H1 (cell line): ENCODE measurements around the gene ZNF575. TPM values are rescaled to one million over a fixed set of nuclear protein-coding genes. Genes with fewer than 3 reads are reported as not detected.

ENCODE experiments used
- CTCF ChIA-PET: fragments of 300-600 bp; sonication (Branson Sonifier 250); formaldehyde crosslinking; loops from one replicate; lab custom pipeline; 2021; ENCODE audit not compliant: partially characterized antibody; lab: Charles Lee
- POLR2A ChIA-PET: fragments of 300-600 bp; sonication (Branson Sonifier 250); formaldehyde crosslinking; loops from one replicate; lab custom pipeline; 2021; ENCODE audit warnings: inconsistent platforms; ENCODE audit not compliant: partially characterized antibody; lab: Charles Lee
- DNase-seq, 2 experiments: peaks; one replicate each; pipeline versions ENCODE4 v3.0.0 to v3.0.0-alpha.2; 2010 to 2022; ENCODE audit warnings: low spot score in 2 of 2, low read depth in 1 of 2, mixed read lengths in 1 of 2
- FAIRE-seq: peaks from 2 replicates; lab custom pipeline; 2011; peaks lifted over from hg19 to GRCh38; lab: Jason Lieb, UNC
- H2AFZ ChIP-seq: 2 replicates; pipeline ENCODE4 v1.8.1; 2012; ENCODE audit warnings: low read length, inconsistent platforms
- H2AK5ac ChIP-seq: 2 replicates; pipeline ENCODE4 v1.6.1; 2013; ENCODE audit warnings: low read depth, low read length
- H2BK120ac ChIP-seq: replicated peaks from 2 replicates; pipeline ENCODE3; 2013; ENCODE audit warnings: low read depth, low read length, inconsistent platforms
- H2BK12ac ChIP-seq: 2 replicates; pipeline ENCODE4 v1.6.1; 2013; ENCODE audit warnings: low read depth, low read length
- H2BK15ac ChIP-seq: 2 replicates; pipeline ENCODE4 v1.6.1; 2013; ENCODE audit warnings: low read length
- H2BK20ac ChIP-seq: 2 replicates; pipeline ENCODE4 v1.6.1; 2013; ENCODE audit warnings: low read length
- H2BK5ac ChIP-seq: 2 replicates; pipeline ENCODE4 v1.6.1; 2013; ENCODE audit warnings: low read depth, low read length
- H3K14ac ChIP-seq: 2 replicates; pipeline ENCODE4 v1.6.1; 2013; ENCODE audit warnings: inconsistent platforms; ENCODE audit not compliant: insufficient read length
- H3K18ac ChIP-seq: 2 replicates; pipeline ENCODE4 v1.6.1; 2013; ENCODE audit warnings: low read length; ENCODE audit errors: extremely low read depth
- H3K23ac ChIP-seq: 2 replicates; pipeline ENCODE4 v1.6.1; 2013; ENCODE audit warnings: inconsistent platforms; ENCODE audit not compliant: insufficient read length
- H3K23me2 ChIP-seq: 2 replicates; pipeline ENCODE4 v1.6.1; 2013; ENCODE audit warnings: low read depth, low read length
- H3K27ac ChIP-seq: 2 replicates; pipeline ENCODE4 v1.6.1; 2011; ENCODE audit warnings: low read depth, low read length, inconsistent platforms
- H3K27me3 ChIP-seq, 4 experiments: replicated peaks in 1 of 4; 1 replicate in 1 of 4; 2 replicates in 3 of 4; pipeline versions ENCODE4 v1.6.1 to v1.8.1; 2011 to 2013; ENCODE audit warnings: low read length in 3 of 4, mild to moderate bottlenecking in 3 of 4, inconsistent platforms in 2 of 4, mixed read lengths in 2 of 4, moderate library complexity in 1 of 4; ENCODE audit not compliant: control insufficient read depth in 3 of 4, insufficient read depth in 3 of 4; ENCODE audit errors: extremely low read depth in 1 of 4
- H3K36me3 ChIP-seq, 4 experiments: 2 replicates each; pipeline versions ENCODE4 v1.6.1 to v1.8.1; 2011 to 2013; ENCODE audit warnings: mild to moderate bottlenecking in 4 of 4, low read length in 3 of 4, moderate library complexity in 2 of 4, control low read depth in 1 of 4, inconsistent platforms in 1 of 4; ENCODE audit not compliant: insufficient read depth in 4 of 4, control insufficient read depth in 2 of 4
- H3K4ac ChIP-seq: replicated peaks from 2 replicates; pipeline ENCODE3; 2013; ENCODE audit warnings: low read length, low read depth, mixed read lengths, inconsistent platforms; ENCODE audit not compliant: insufficient read length
- H3K4me1 ChIP-seq, 4 experiments: replicated peaks in 1 of 4; 1 replicate in 1 of 4; 2 replicates in 3 of 4; pipeline versions ENCODE4 v1.6.1 to v1.8.1; 2011 to 2013; ENCODE audit warnings: low read length in 3 of 4, inconsistent platforms in 2 of 4, mixed read lengths in 1 of 4; ENCODE audit not compliant: insufficient read depth in 4 of 4, control insufficient read depth in 3 of 4
- H3K4me2 ChIP-seq, 2 experiments: 2 replicates each; pipeline versions ENCODE4 v1.6.1 to v1.8.1; 2011 to 2013; ENCODE audit warnings: low read depth in 2 of 2, low read length in 2 of 2, control low read depth in 1 of 2, inconsistent platforms in 1 of 2, mild to moderate bottlenecking in 1 of 2; ENCODE audit not compliant: insufficient read depth in 1 of 2
- H3K4me3 ChIP-seq, 4 experiments: fragments of 200-600, 300-600 bp in 1 of 4; sonication (generic), shearing (Covaris generic), sonication (Bioruptor Twin) in 1 of 4; 2 replicates each; pipeline versions ENCODE4 v1.5.1 to v1.8.1; 2011 to 2016; ENCODE audit warnings: low read length in 4 of 4, low read depth in 3 of 4, control low read depth in 2 of 4, inconsistent platforms in 2 of 4, mild to moderate bottlenecking in 2 of 4, mixed read lengths in 1 of 4, moderate library complexity in 1 of 4; ENCODE audit not compliant: insufficient read depth in 2 of 4; ENCODE audit errors: extremely low read depth in 1 of 4
- H3K56ac ChIP-seq: replicated peaks from 2 replicates; pipeline ENCODE3; 2013; ENCODE audit warnings: low read depth, mild to moderate bottlenecking, mixed read lengths, low read length, inconsistent platforms; ENCODE audit not compliant: insufficient read length
- H3K79me1 ChIP-seq: 2 replicates; pipeline ENCODE4 v1.6.1; 2013; ENCODE audit warnings: low read depth, low read length, control low read depth
- H3K79me2 ChIP-seq, 2 experiments: 2 replicates each; pipeline versions ENCODE4 v1.6.1 to v1.8.1; 2012 to 2013; ENCODE audit warnings: low read length in 2 of 2, mild to moderate bottlenecking in 2 of 2, inconsistent platforms in 1 of 2; ENCODE audit not compliant: insufficient read depth in 2 of 2, control insufficient read depth in 1 of 2
- H3K9ac ChIP-seq, 4 experiments: replicated peaks in 1 of 4; 1 replicate in 1 of 4; 2 replicates in 3 of 4; pipeline versions ENCODE4 v1.6.1 to v1.8.1; 2011 to 2013; ENCODE audit warnings: low read depth in 3 of 4, low read length in 3 of 4, control low read depth in 2 of 4, mild to moderate bottlenecking in 2 of 4, moderate library complexity in 2 of 4, inconsistent platforms in 1 of 4; ENCODE audit errors: extremely low read depth in 1 of 4
- H3K9me3 ChIP-seq, 2 experiments: 2 replicates each; pipeline versions ENCODE4 v1.6.1 to v1.8.1; 2012 to 2013; ENCODE audit warnings: mild to moderate bottlenecking in 2 of 2, moderate library complexity in 2 of 2, control low read depth in 1 of 2, inconsistent platforms in 1 of 2, low read depth in 1 of 2, low read length in 1 of 2, mixed read lengths in 1 of 2; ENCODE audit not compliant: insufficient read depth in 2 of 2
- H4K20me1 ChIP-seq, 2 experiments: replicated peaks in 1 of 2; 2 replicates each; pipeline versions ENCODE3 to v1.8.1; 2011 to 2013; ENCODE audit warnings: inconsistent platforms in 2 of 2, low read length in 2 of 2, mild to moderate bottlenecking in 1 of 2; ENCODE audit not compliant: insufficient read depth in 2 of 2, control insufficient read depth in 1 of 2
- H4K5ac ChIP-seq: 2 replicates; pipeline ENCODE4 v1.6.1; 2013; ENCODE audit warnings: low read length, low read depth, mixed read lengths, inconsistent platforms; ENCODE audit not compliant: insufficient read length
- H4K8ac ChIP-seq: 2 replicates; pipeline ENCODE4 v1.8.0; 2013; ENCODE audit warnings: mild to moderate bottlenecking, moderate library complexity, low read length, inconsistent platforms; ENCODE audit not compliant: insufficient read depth; ENCODE audit errors: extremely low read depth
- H4K91ac ChIP-seq: replicated peaks from 2 replicates; pipeline ENCODE3; 2013; ENCODE audit warnings: low read length, mixed read lengths, inconsistent platforms; ENCODE audit not compliant: insufficient read length
- CHD2 ChIP-seq: IDR thresholded peaks from 2 replicates; pipeline ENCODE4 v1.6.1; 2012; ENCODE audit warnings: low read length, improper control_type of control experiment
- FOSL1 ChIP-seq: IDR thresholded peaks from 2 replicates; pipeline ENCODE4 v1.6.1; 2011; ENCODE audit warnings: mild to moderate bottlenecking, low read depth, low read length, moderate library complexity; ENCODE audit not compliant: insufficient read depth
- JUND ChIP-seq: IDR thresholded peaks from 2 replicates; pipeline ENCODE4 v1.6.1; 2011; ENCODE audit warnings: mild to moderate bottlenecking, improper control_type of control experiment, low read length
- MAX ChIP-seq: IDR thresholded peaks from 2 replicates; pipeline ENCODE4 v1.6.1; 2012; ENCODE audit warnings: inconsistent platforms
- PHF8 ChIP-seq: fragments of 200-600 bp; sonication (generic); conservative IDR thresholded peaks from 2 replicates; pipeline ENCODE4 v1.7.1; 2012; ENCODE audit warnings: low read depth, mild to moderate bottlenecking, inconsistent platforms, low read length, moderate library complexity
- WGBS, 2 experiments: shearing (Covaris generic) in 1 of 2; methylation state at CpG; one replicate each; pipeline versions ENCODE4 v1.1.6 to v1.1.7; 2013 to 2015; ENCODE audit warnings: low lambda C conversion rate in 2 of 2, mixed read lengths in 2 of 2, inconsistent platforms in 1 of 2, low coverage in 1 of 2, missing lambda C conversion rate in 1 of 2; ENCODE audit not compliant: insufficient replicate concordance in 2 of 2, insufficient coverage in 1 of 2, insufficient read length in 1 of 2; ENCODE audit errors: extremely low coverage in 1 of 2, missing lambda C conversion rate in 1 of 2; 5-methylcytosine and 5-hydroxymethylcytosine counted together
- polyA plus RNA-seq, 7 experiments: library from polyadenylated mRNA; depleted of rRNA in 3 of 7; stranded (reverse) in 5 of 7; unstranded in 2 of 7; fragments of >200 nt in 5 of 7; fragments of 200-250 nt in 2 of 7; gene quantifications; 1 replicate in 5 of 7; 2 replicates in 1 of 7; 4 replicates in 1 of 7; pipeline versions ENCODE4 v1.2.1 to v1.2.3, GENCODE V29; 2011 to 2013; ENCODE audit warnings: missing spikeins in 2 of 7, mixed read lengths in 2 of 7
- total RNA-seq: library from RNA; stranded (reverse); fragmentation: NEBNext Ultra II Directional; extraction: Animal tissue kit (Norgen Biotek cat#: 25700); gene quantifications from 2 replicates; pipeline ENCODE4 v1.2.1, GENCODE V29; 2021
- TF ChIP-seq, protein P1 (sequence below): IDR thresholded peaks from 2 replicates; pipeline ENCODE4 v1.6.1; 2011; ENCODE audit warnings: low read depth, mild to moderate bottlenecking, low read length; ENCODE audit not compliant: insufficient read depth
- TF ChIP-seq, protein P2 (sequence below): IDR thresholded peaks from 2 replicates; pipeline ENCODE4 v1.6.1; 2012; ENCODE audit warnings: low read length, inconsistent platforms

ZNF575 gene
- total and polyA plus RNA-seq, 2 of the 8 experiments (the other 6 are each of a cell fraction or from before 2014, with no cell fraction given) = 0.05 TPM; not detected in 1

DNA sequence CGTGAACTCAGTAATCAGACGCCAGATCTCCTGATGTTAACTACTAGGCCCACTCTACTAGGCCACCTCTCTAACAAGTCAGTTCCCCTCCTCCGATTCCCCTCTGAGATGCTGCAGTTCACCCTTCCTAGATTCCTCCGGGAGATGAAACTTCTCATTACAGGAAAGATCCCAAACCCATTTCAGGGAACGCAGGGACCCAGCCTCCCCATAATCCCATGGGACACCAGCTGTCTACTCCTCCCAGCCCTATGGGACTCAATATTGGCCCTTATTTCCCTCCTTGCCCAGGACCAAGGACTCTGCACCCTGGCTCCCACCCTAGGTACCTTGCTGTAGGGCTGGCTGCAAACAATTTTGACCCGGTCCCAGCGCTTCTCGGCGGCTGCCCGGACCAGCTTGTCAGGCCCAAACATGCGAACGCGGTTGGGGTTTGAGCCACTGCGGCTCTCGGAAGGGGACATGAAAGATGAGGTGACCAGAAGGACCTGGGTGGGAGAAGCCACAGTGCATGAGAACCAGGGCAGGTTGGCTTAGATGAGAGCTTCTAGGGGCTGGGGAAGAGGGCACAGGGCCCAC, 21.4 kb downstream of the ZNF575 start:
- FAIRE-seq = no peak
- Histone ChIP-seq H2AK5ac (no peak overlapping the region), H2BK5ac (no peak overlapping the region), H3K4me2 (no peak overlapping the region), H3K27me3 (no peaks in the 10 kb centered on the region), H4K20me1 (peaks cover 0 to 4% of the 10 kb centered on the region in 2 experiments), H3K79me2 (no peaks in the 10 kb centered on the region), H2BK120ac (no peak overlapping the region), H3K9me3 (no peaks in the 10 kb centered on the region), H3K36me3 (peaks cover 5 to 28% (median 17%) of the 10 kb centered on the region in 4 experiments; a peak in 6 of 8 replicates), H2BK20ac (no peak overlapping the region), H4K8ac (no peak overlapping the region), H3K27ac (no peak overlapping the region), H3K4ac (no peak overlapping the region), H2BK15ac (no peak overlapping the region), H3K9ac (no peak overlapping the region), H4K91ac (no peak overlapping the region), H3K4me3 (no peak overlapping the region), H4K5ac (no peak overlapping the region), H2BK12ac (no peak overlapping the region), H3K23me2 (no peaks in the 10 kb centered on the region), H3K23ac (no peak overlapping the region), H3K79me1 (0 out of 2 replicates have a peak, but pooled peaks cover 3% of the 10 kb centered on the region), H3K4me1 (0 out of 7 replicates have a peak, but pooled peaks cover 0 to 2% (median 0%) of the 10 kb centered on the region in 4 experiments), H3K56ac (no peak overlapping the region), H3K18ac (no peak overlapping the region), H3K14ac (no peak overlapping the region), H2AFZ (no peak overlapping the region)
- 94% methylated on average over 15 of the region's 15 CpGs; no CpG with 5 or more reads in 1 of the 2 experiments for WGBS, 2 experiments
- CTCF ChIA-PET = interaction anchor here (0.7 to 10.7 kb wide), 19 partner anchors 11 to 107 kb away, joined by 3 to 122 read pairs (median 5); partner anchors contain the start of genes IRGQ, XRCC1, ZNF575 and ZNF576
- no peak for DNase-seq
- POLR2A ChIA-PET = interaction anchor here (1.3 to 2.0 kb wide), 4 partner anchors 15 to 49 kb away, joined by 3 to 9 read pairs (median 4); partner anchors contain the start of genes PINLYP and XRCC1
- TF ChIP-seq JUND (no peak), MAX (no peak), PHF8 (no peak), CHD2 (no peak), FOSL1 (no peak)
- TF ChIP-seq, protein P1, sequence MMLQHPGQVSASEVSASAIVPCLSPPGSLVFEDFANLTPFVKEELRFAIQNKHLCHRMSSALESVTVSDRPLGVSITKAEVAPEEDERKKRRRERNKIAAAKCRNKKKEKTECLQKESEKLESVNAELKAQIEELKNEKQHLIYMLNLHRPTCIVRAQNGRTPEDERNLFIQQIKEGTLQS = no peak
- TF ChIP-seq, protein P2, sequence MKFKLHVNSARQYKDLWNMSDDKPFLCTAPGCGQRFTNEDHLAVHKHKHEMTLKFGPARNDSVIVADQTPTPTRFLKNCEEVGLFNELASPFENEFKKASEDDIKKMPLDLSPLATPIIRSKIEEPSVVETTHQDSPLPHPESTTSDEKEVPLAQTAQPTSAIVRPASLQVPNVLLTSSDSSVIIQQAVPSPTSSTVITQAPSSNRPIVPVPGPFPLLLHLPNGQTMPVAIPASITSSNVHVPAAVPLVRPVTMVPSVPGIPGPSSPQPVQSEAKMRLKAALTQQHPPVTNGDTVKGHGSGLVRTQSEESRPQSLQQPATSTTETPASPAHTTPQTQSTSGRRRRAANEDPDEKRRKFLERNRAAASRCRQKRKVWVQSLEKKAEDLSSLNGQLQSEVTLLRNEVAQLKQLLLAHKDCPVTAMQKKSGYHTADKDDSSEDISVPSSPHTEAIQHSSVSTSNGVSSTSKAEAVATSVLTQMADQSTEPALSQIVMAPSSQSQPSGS = no peak
